CD14-positive monocyte (primary cell): ENCODE measurements around the gene CCDC195. TPM values are rescaled to one million over a fixed set of nuclear protein-coding genes. Genes with fewer than 3 reads are reported as not detected.

ENCODE experiments used
- DNase-seq, 3 donors: peaks; one replicate each; pipeline ENCODE4 v3.0.0-alpha.2; 2011 to 2022
- H2AFZ ChIP-seq: 2 replicates; pipeline ENCODE4 v1.6.0; 2012; ENCODE audit warnings: mild to moderate bottlenecking, low read depth, low read length, inconsistent platforms; ENCODE audit not compliant: insufficient read depth, poor library complexity, severe bottlenecking
- H3K27ac ChIP-seq, 2 donors: 1 replicate in 1 of 2; 2 replicates in 1 of 2; pipeline ENCODE4 v1.5.1; 2012 to 2013; ENCODE audit warnings: low read length in 2 of 2, control low read depth in 1 of 2, inconsistent platforms in 1 of 2, low read depth in 1 of 2, mild to moderate bottlenecking in 1 of 2
- H3K27me3 ChIP-seq, 2 donors: one replicate each; pipeline versions ENCODE4 v1.6.0 to v1.6.1; 2011 to 2013; ENCODE audit warnings: low read length in 2 of 2; ENCODE audit not compliant: control insufficient read depth in 2 of 2, insufficient read depth in 2 of 2
- H3K36me3 ChIP-seq, 2 donors: replicated peaks in 1 of 2; 1 replicate in 1 of 2; 2 replicates in 1 of 2; pipeline versions ENCODE4 v1.5.1 to v1.6.1; 2012 to 2013; ENCODE audit warnings: low read length in 2 of 2, control low read depth in 1 of 2, inconsistent platforms in 1 of 2, mild to moderate bottlenecking in 1 of 2; ENCODE audit not compliant: insufficient read depth in 2 of 2, control insufficient read depth in 1 of 2
- H3K4me1 ChIP-seq, 2 donors: 1 replicate in 1 of 2; 2 replicates in 1 of 2; pipeline versions ENCODE4 v1.5.1 to v1.6.1; 2012 to 2013; ENCODE audit warnings: low read length in 2 of 2, control low read depth in 1 of 2, inconsistent platforms in 1 of 2, mild to moderate bottlenecking in 1 of 2, moderate library complexity in 1 of 2; ENCODE audit not compliant: insufficient read depth in 2 of 2, control insufficient read depth in 1 of 2
- H3K4me2 ChIP-seq: replicated peaks from 2 replicates; pipeline ENCODE3; 2012; ENCODE audit warnings: low read length, moderate library complexity, mild to moderate bottlenecking; ENCODE audit not compliant: poor library complexity, severe bottlenecking; ENCODE audit errors: extremely low read depth
- H3K4me3 ChIP-seq, 3 experiments: fragments of 200-600 bp in 1 of 3; sonication (generic) in 1 of 3; replicated peaks in 1 of 3; 1 replicate in 2 of 3; 2 replicates in 1 of 3; pipeline ENCODE4 v1.5.1; 2011 to 2013; ENCODE audit warnings: low read length in 3 of 3, mild to moderate bottlenecking in 3 of 3, control low read depth in 2 of 3, low read depth in 2 of 3, inconsistent platforms in 1 of 3, moderate library complexity in 1 of 3
- H3K79me2 ChIP-seq: 2 replicates; pipeline ENCODE4 v1.6.0; 2012; ENCODE audit warnings: mild to moderate bottlenecking, control low read depth, inconsistent platforms, low read length, moderate library complexity; ENCODE audit not compliant: insufficient read depth
- H3K9ac ChIP-seq: 2 replicates; pipeline ENCODE4 v1.6.0; 2017; ENCODE audit warnings: low read length, mild to moderate bottlenecking; ENCODE audit not compliant: insufficient read depth, poor library complexity, severe bottlenecking
- H3K9me3 ChIP-seq, 2 donors: replicated peaks in 1 of 2; 1 replicate in 1 of 2; 2 replicates in 1 of 2; pipeline versions ENCODE4 v1.5.1 to v1.6.1; 2012 to 2013; ENCODE audit warnings: low read length in 2 of 2, control low read depth in 1 of 2; ENCODE audit not compliant: control insufficient read depth in 1 of 2, insufficient read depth in 1 of 2
- H4K20me1 ChIP-seq: 2 replicates; pipeline ENCODE4 v1.6.0; 2012; ENCODE audit warnings: mild to moderate bottlenecking, low read length, control low read depth, moderate library complexity; ENCODE audit not compliant: insufficient read depth
- H3K27ac Mint-ChIP-seq, 7 donors: one replicate each; pipeline ENCODE4 v1.8.0; 2020; ENCODE audit warnings: mild to moderate bottlenecking in 7 of 7, mixed read lengths in 7 of 7, moderate library complexity in 6 of 7, inconsistent platforms in 2 of 7
- H3K27me3 Mint-ChIP-seq, 3 donors: one replicate each; pipeline ENCODE4 v1.8.0; 2021 to 2022; ENCODE audit warnings: low read depth in 3 of 3, mild to moderate bottlenecking in 3 of 3, mixed read lengths in 3 of 3, moderate library complexity in 3 of 3, inconsistent platforms in 1 of 3
- H3K36me3 Mint-ChIP-seq, 2 donors: one replicate each; pipeline ENCODE4 v1.8.0; 2020; ENCODE audit warnings: mixed read lengths in 2 of 2, inconsistent platforms in 1 of 2, mild to moderate bottlenecking in 1 of 2
- H3K4me1 Mint-ChIP-seq: one replicate; pipeline ENCODE4 v1.8.0; 2020; ENCODE audit warnings: mild to moderate bottlenecking, mixed read lengths
- H3K4me3 Mint-ChIP-seq, 2 donors: one replicate each; pipeline ENCODE4 v1.8.0; 2020; ENCODE audit warnings: mild to moderate bottlenecking in 2 of 2, mixed read lengths in 2 of 2, moderate library complexity in 1 of 2
- H3K9me3 Mint-ChIP-seq, 7 donors: one replicate each; pipeline ENCODE4 v1.8.0; 2020 to 2022; ENCODE audit warnings: mixed read lengths in 7 of 7, mild to moderate bottlenecking in 6 of 7, moderate library complexity in 6 of 7, inconsistent platforms in 2 of 7
- WGBS: methylation state at CpG from one replicate; pipeline ENCODE4 v1.1.5; 2013; ENCODE audit warnings: missing lambda C conversion rate; ENCODE audit not compliant: insufficient coverage; 5-methylcytosine and 5-hydroxymethylcytosine counted together
- intact Hi-C, 2 donors: fragments of 100-400 bp; cut with micrococcal nuclease; formaldehyde crosslinking; loops; one replicate each; pipeline versions ENCODE4 v1.15.0 to v1.15.1; 2023
- polyA plus RNA-seq, 3 donors: library from polyadenylated mRNA; depleted of rRNA in 1 of 3; unstranded in 2 of 3; stranded (reverse) in 1 of 3; fragments of 300-500 nt in 2 of 3; fragments of >200 nt in 1 of 3; fragmentation: Illumina TruSeq in 2 of 3; gene quantifications; 1 replicate in 2 of 3; 2 replicates in 1 of 3; pipeline ENCODE4 v1.2.3, GENCODE V29; 2012 to 2021
- TF ChIP-seq, protein P1 (sequence below): fragments of 200-600 bp; IDR thresholded peaks from one replicate; pipeline ENCODE4 v1.8.0; 2022; ENCODE audit warnings: antibody characterized with exemption, mild to moderate bottlenecking

The CCDC195 gene
- polyA plus RNA-seq, 3 donors: not detected

- no peak overlapping the region for H2AFZ ChIP-seq
- no peaks in the 10 kb centered on the region for H3K4me1 ChIP-seq
- H3K79me2 ChIP-seq: no peaks in the 10 kb centered on the region
- Mint-ChIP-seq H3K4me1 (peaks cover 6% of the 10 kb centered on the region), H3K36me3 (peaks cover 0 to 1% of the 10 kb centered on the region in 2 donors), H3K9me3 (peaks cover 1 to 10% (median 4%) of the 10 kb centered on the region in 7 donors), H3K27me3 (no peaks in the 10 kb centered on the region), H3K27ac (no peak overlapping the region), H3K4me3 (no peak overlapping the region)
- H3K4me3 ChIP-seq: no peak overlapping the region
- no peak overlapping the region for H3K9ac ChIP-seq
- no peak overlapping the region for H3K4me2 ChIP-seq
- 0% methylated on average over 1 of the region's 5 CpGs for WGBS
- H3K36me3 ChIP-seq: no peaks in the 10 kb centered on the region
- intact Hi-C loops: no loop called here
- H3K27me3 ChIP-seq: no peaks in the 10 kb centered on the region
- H3K9me3 ChIP-seq: peaks cover 0 to 2% of the 10 kb centered on the region in 2 donors
- DNase-seq: no peak
- TF ChIP-seq, protein P1, sequence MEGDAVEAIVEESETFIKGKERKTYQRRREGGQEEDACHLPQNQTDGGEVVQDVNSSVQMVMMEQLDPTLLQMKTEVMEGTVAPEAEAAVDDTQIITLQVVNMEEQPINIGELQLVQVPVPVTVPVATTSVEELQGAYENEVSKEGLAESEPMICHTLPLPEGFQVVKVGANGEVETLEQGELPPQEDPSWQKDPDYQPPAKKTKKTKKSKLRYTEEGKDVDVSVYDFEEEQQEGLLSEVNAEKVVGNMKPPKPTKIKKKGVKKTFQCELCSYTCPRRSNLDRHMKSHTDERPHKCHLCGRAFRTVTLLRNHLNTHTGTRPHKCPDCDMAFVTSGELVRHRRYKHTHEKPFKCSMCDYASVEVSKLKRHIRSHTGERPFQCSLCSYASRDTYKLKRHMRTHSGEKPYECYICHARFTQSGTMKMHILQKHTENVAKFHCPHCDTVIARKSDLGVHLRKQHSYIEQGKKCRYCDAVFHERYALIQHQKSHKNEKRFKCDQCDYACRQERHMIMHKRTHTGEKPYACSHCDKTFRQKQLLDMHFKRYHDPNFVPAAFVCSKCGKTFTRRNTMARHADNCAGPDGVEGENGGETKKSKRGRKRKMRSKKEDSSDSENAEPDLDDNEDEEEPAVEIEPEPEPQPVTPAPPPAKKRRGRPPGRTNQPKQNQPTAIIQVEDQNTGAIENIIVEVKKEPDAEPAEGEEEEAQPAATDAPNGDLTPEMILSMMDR: no peak
- H3K27ac ChIP-seq: no peak overlapping the region
- H4K20me1 ChIP-seq: no peaks in the 10 kb centered on the region
These were observed 36.0 kb upstream of the CCDC195 start for GRCh38 chr2:224751996-224752698.

DNA sequence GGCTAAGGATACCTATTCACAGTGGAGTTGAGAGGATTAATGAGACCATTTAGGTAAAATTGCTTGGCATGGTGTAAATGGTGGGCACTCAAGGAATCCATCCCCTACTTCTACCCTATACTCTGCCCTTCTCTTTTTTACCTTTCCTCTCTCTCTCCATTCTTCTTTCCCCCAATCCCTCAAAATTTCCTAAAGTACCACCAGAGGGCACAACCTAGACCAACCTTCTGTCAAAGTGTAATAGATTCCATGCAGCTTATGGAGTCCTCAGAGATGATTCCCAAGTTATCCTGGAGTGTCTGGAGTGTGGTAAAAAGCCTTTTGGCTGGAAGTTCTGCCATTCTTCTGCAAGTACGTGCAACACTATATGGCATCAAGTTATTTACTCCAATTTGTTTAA lies 33.0 kb upstream of the CCDC195 start:
- no peak overlapping the region for H2AFZ ChIP-seq
- no peak overlapping the region for H3K4me3 Mint-ChIP-seq
- H3K36me3 ChIP-seq: no peaks in the 10 kb centered on the region
- no peaks in the 10 kb centered on the region for H3K27me3 ChIP-seq
- intact Hi-C loops: no loop called here
- no peak overlapping the region for H3K27ac ChIP-seq
- H3K4me1 Mint-ChIP-seq: peaks cover 6% of the 10 kb centered on the region
- no peak for DNase-seq
- no peak overlapping the region for H3K9ac ChIP-seq
- no peaks in the 10 kb centered on the region for H3K36me3 Mint-ChIP-seq
- H3K27ac Mint-ChIP-seq: peak overlapping the region in 1 of 7 donors; percentile 9
- no peak overlapping the region for H3K4me3 ChIP-seq
- no CpG with 5 or more reads among the region's 1 CpG for WGBS
- peaks cover 0 to 5% (median 2%) of the 10 kb centered on the region in 7 donors for H3K9me3 Mint-ChIP-seq
- TF ChIP-seq, protein P1: no peak
- H3K27me3 Mint-ChIP-seq: no peaks in the 10 kb centered on the region
- H3K9me3 ChIP-seq: no peaks in the 10 kb centered on the region
- H3K4me2 ChIP-seq: no peak overlapping the region
- no peaks in the 10 kb centered on the region for H3K4me1 ChIP-seq
- H4K20me1 ChIP-seq: no peaks in the 10 kb centered on the region
- H3K79me2 ChIP-seq: no peaks in the 10 kb centered on the region
